HepG2 (cell line): ENCODE data around the gene DDN. TPM values are rescaled to one million over a fixed set of nuclear protein-coding genes. Genes with fewer than 3 reads are reported as not detected.

ENCODE experiments used
- ATAC-seq: fragments of 200-7000 bp; cut with Tn5 transposase; 3 replicates; pipeline ENCODE4 v1.9.1; 2020; ENCODE audit warnings: mild to moderate bottlenecking, moderate library complexity
- Bru-seq: library from RNA; stranded (reverse); fragments of 400-500 nt; gene quantifications from one replicate; lab custom pipeline; 2021; lab: Mats Ljungman, UMichigan
- BruChase-seq, 2 experiments: library from RNA; stranded (reverse); fragments of 400-500 nt; gene quantifications; one replicate each; lab custom pipeline; 2021; lab: Mats Ljungman, UMichigan
- BruUV-seq: library from RNA; stranded (reverse); fragments of 400-500 nt; replicated peaks from 2 replicates; lab custom pipeline; 2021; lab: Mats Ljungman, UMichigan
- CTCF ChIA-PET: fragments of 300-600 bp; formaldehyde crosslinking; extraction: SDS; loops from one replicate; lab custom pipeline; 2021; ENCODE audit warnings: low total read pairs, inconsistent platforms, low intra/inter-chr PET ratio; lab: Yijun Ruan, JAX
- POLR2A ChIA-PET: fragments of 350-600 bp; sonication (Branson Sonifier 250); formaldehyde crosslinking; loops from one replicate; lab custom pipeline; 2020; ENCODE audit warnings: antibody characterized with exemption, inconsistent platforms; lab: Yijun Ruan, JAX
- DNase-seq: peaks from one replicate; pipeline ENCODE4 v3.0.0-alpha.2; 2015; ENCODE audit warnings: low spot score
- FAIRE-seq: peaks from 3 replicates; lab custom pipeline; 2011; peaks lifted over from hg19 to GRCh38; lab: Jason Lieb, UNC
- H2AFZ ChIP-seq: one replicate; pipeline ENCODE4 v1.6.1; 2011; ENCODE audit warnings: low read length, inconsistent platforms
- H3K27ac ChIP-seq: fragments of 300-600 bp; 3 replicates; pipeline ENCODE4 v1.8.0; 2011; ENCODE audit warnings: mixed run types, mild to moderate bottlenecking, mixed read lengths, low read length, inconsistent platforms; ENCODE audit not compliant: insufficient read depth; ENCODE audit errors: extremely low read length
- H3K27me3 ChIP-seq, 2 experiments: fragments of 200-600 bp in 1 of 2; 2 replicates in 1 of 2; 3 replicates in 1 of 2; pipeline versions ENCODE4 v1.6.0 to v1.8.0; 2011; ENCODE audit warnings: low read length in 2 of 2, mild to moderate bottlenecking in 2 of 2, moderate library complexity in 2 of 2, inconsistent platforms in 1 of 2; ENCODE audit not compliant: insufficient read depth in 2 of 2, control insufficient read depth in 1 of 2
- H3K36me3 ChIP-seq, 2 experiments: fragments of 200-600 bp in 1 of 2; replicated peaks in 1 of 2; 2 replicates in 1 of 2; 3 replicates in 1 of 2; pipeline versions ENCODE4 v1.5.1 to v1.8.0; 2011; ENCODE audit warnings: low read length in 2 of 2, inconsistent platforms in 1 of 2; ENCODE audit not compliant: insufficient read depth in 2 of 2, control insufficient read depth in 1 of 2
- H3K4me1 ChIP-seq: 2 replicates; pipeline ENCODE4 v1.5.1; 2012; ENCODE audit warnings: low read length, inconsistent platforms; ENCODE audit not compliant: insufficient read depth
- H3K4me2 ChIP-seq: 2 replicates; pipeline ENCODE4 v1.6.0; 2011; ENCODE audit warnings: low read depth, low read length, inconsistent platforms
- H3K4me3 ChIP-seq, 3 experiments: fragments of 200-600 bp in 1 of 3; sonication (generic), shearing (Covaris generic) in 1 of 3; replicated peaks in 1 of 3; 2 replicates each; pipeline ENCODE4 v1.5.1; 2011 to 2016; ENCODE audit warnings: low read length in 3 of 3, inconsistent platforms in 2 of 3, low read depth in 2 of 3, mild to moderate bottlenecking in 2 of 3, control low read depth in 1 of 3, mixed read lengths in 1 of 3; ENCODE audit not compliant: insufficient read depth in 1 of 3
- H3K79me2 ChIP-seq: one replicate; pipeline ENCODE4 v1.6.1; 2011; ENCODE audit warnings: low read length, inconsistent platforms; ENCODE audit not compliant: insufficient read depth
- H3K9ac ChIP-seq: 2 replicates; pipeline ENCODE4 v1.6.0; 2011; ENCODE audit warnings: mild to moderate bottlenecking, low read depth, low read length, inconsistent platforms; ENCODE audit not compliant: insufficient read depth
- H3K9me3 ChIP-seq: 2 replicates; pipeline ENCODE4 v1.5.1; 2012; ENCODE audit warnings: mild to moderate bottlenecking, low read length
- H4K20me1 ChIP-seq: 2 replicates; pipeline ENCODE4 v1.6.0; 2011; ENCODE audit warnings: inconsistent platforms, mild to moderate bottlenecking, low read length, moderate library complexity; ENCODE audit not compliant: insufficient read depth
- BCLAF1 ChIP-seq: fragments of 450-650 bp; IDR thresholded peaks from 2 replicates; pipeline ENCODE4 v1.6.1; 2017; ENCODE audit warnings: mild to moderate bottlenecking
- GRHL1 ChIP-seq: sonication (generic); formaldehyde crosslinking; conservative IDR thresholded peaks from 2 replicates; pipeline ENCODE4 v1.8.0; 2022; ENCODE audit warnings: missing genetic modification reagents
- GTF3A ChIP-seq: sonication (generic); formaldehyde crosslinking; conservative IDR thresholded peaks from 2 replicates; pipeline ENCODE4 v1.4.0; 2020; ENCODE audit warnings: mild to moderate bottlenecking, missing genetic modification reagents
- KDM2A ChIP-seq: sonication (generic); formaldehyde crosslinking; IDR thresholded peaks from 2 replicates; pipeline ENCODE4 v1.4.0; 2020; ENCODE audit warnings: low read depth, missing genetic modification reagents, borderline replicate concordance
- NCOR1 ChIP-seq: fragments of 200-600 bp; sonication (generic); IDR thresholded peaks from 2 replicates; pipeline ENCODE4 v1.7.0; 2017; ENCODE audit warnings: antibody characterized with exemption, low read length, borderline replicate concordance
- RARG ChIP-seq: sonication (generic); formaldehyde crosslinking; IDR thresholded peaks from 2 replicates; pipeline ENCODE4 v1.4.0; 2020; ENCODE audit warnings: low read depth, mild to moderate bottlenecking, missing genetic modification reagents
- RCOR2 ChIP-seq: IDR thresholded peaks from 2 replicates; pipeline ENCODE4 v1.6.1; 2016; ENCODE audit warnings: missing biosample characterization, missing genetic modification reagents
- ZFP91 ChIP-seq: sonication (generic); formaldehyde crosslinking; IDR thresholded peaks from 2 replicates; pipeline ENCODE4 v1.9.0; 2022; ENCODE audit warnings: missing genetic modification reagents, mild to moderate bottlenecking, borderline replicate concordance
- ZNF674 ChIP-seq: sonication (generic); formaldehyde crosslinking; IDR thresholded peaks from 2 replicates; pipeline ENCODE4 v1.5.0; 2020; ENCODE audit warnings: low read depth, mild to moderate bottlenecking, missing genetic modification reagents
- ZNF740 ChIP-seq: sonication (generic); formaldehyde crosslinking; IDR thresholded peaks from 2 replicates; pipeline ENCODE4 v1.4.0; 2020; ENCODE audit warnings: missing genetic modification reagents
- WGBS: methylation state at CpG from one replicate; pipeline ENCODE4 v1.1.6; 2017; ENCODE audit warnings: low lambda C conversion rate; 5-methylcytosine and 5-hydroxymethylcytosine counted together
- in situ Hi-C: cut with HindIII; loops from 2 replicates; pipeline ENCODE4 v1.10.0; 2017; ENCODE audit warnings: low pct_unique_long_range_greater_than_20kb; ENCODE audit not compliant: extremely low pct_ligation_motif_present
- intact Hi-C: fragments of 100-400 bp; cut with micrococcal nuclease; formaldehyde crosslinking; loops from one replicate; pipeline ENCODE4 v1.10.0; 2022; ENCODE audit not compliant: unreplicated experiment
- long read RNA-seq, 2 experiments: library from RNA in 1 of 2; library from polyadenylated mRNA in 1 of 2; stranded (forward) in 1 of 2; unstranded in 1 of 2; transcript quantifications; one replicate each; pipeline ENCODE4 v2.0.0, GENCODE V29; 2019 to 2022
- polyA minus RNA-seq, 3 experiments: library from RNA; depleted of rRNA, polyadenylated mRNA; stranded (reverse); fragments of >200 nt; gene quantifications; 2 replicates each; pipeline ENCODE4 v1.2.3, GENCODE V29; 2011; ENCODE audit warnings: low replicate concordance in 1 of 3
- polyA plus RNA-seq, 8 experiments: library from polyadenylated mRNA; depleted of rRNA in 3 of 8; stranded (reverse) in 7 of 8; unstranded in 1 of 8; fragments of >200 nt; fragmentation: Illumina TruSeq in 4 of 8; extraction: Trizol in 4 of 8; gene quantifications; 2 replicates each; pipeline versions ENCODE4 v1.2.1 to v1.2.3, GENCODE V29; 2011 to 2016; ENCODE audit warnings: low read depth in 4 of 8, missing spikeins in 1 of 8, mixed read lengths in 1 of 8; ENCODE audit not compliant: insufficient read depth in 1 of 8
- total RNA-seq, 5 experiments: library from RNA; depleted of rRNA; stranded (reverse); fragments of >200 nt; fragmentation: Illumina TruSeq; extraction: Trizol; gene quantifications; 2 replicates each; pipeline ENCODE4 v1.2.3, GENCODE V29; 2016; ENCODE audit warnings: low read depth in 1 of 5

Gene DDN
- total RNA-seq (2016; rRNA removed; fragmentation: Illumina TruSeq; extraction: Trizol) = 0.51 and 0.53 TPM in 2 replicates
- total RNA-seq (2016; cell fraction: cytosol; rRNA removed; fragmentation: Illumina TruSeq; extraction: Trizol; ENCODE audit: low read depth) = 0.20 TPM in 1 of 2 replicates, not detected in the other
- 0.43 and 0.54 TPM in 2 replicates for total RNA-seq (2016; cell fraction: insoluble cytoplasmic fraction; rRNA removed; fragmentation: Illumina TruSeq; extraction: Trizol)
- 0.46 and 0.52 TPM in 2 replicates for total RNA-seq (2016; cell fraction: membrane; rRNA removed; fragmentation: Illumina TruSeq; extraction: Trizol)
- total RNA-seq (2016; cell fraction: nucleus; rRNA removed; fragmentation: Illumina TruSeq; extraction: Trizol) = 0.34 and 0.62 TPM in 2 replicates
- polyA plus RNA-seq (2011; rRNA removed) = 0.24 and 0.33 TPM in 2 replicates
- polyA plus RNA-seq (2011; cell fraction: cytosol; rRNA removed) = 0.21 and 0.34 TPM in 2 replicates
- 0.47 and 0.83 TPM in 2 replicates for polyA plus RNA-seq (2011; cell fraction: nucleus; rRNA removed)
- polyA plus RNA-seq (2012) = 0.48 and 0.69 TPM in 2 replicates
- polyA plus RNA-seq (2016; cell fraction: cytosol; fragmentation: Illumina TruSeq; extraction: Trizol; ENCODE audit: low read depth) = 0.20 and 0.28 TPM in 2 replicates
- polyA plus RNA-seq (2016; cell fraction: insoluble cytoplasmic fraction; fragmentation: Illumina TruSeq; extraction: Trizol; ENCODE audit: low read depth) = 0.58 and 0.73 TPM in 2 replicates
- 0.48 and 0.58 TPM in 2 replicates for polyA plus RNA-seq (2016; cell fraction: membrane; fragmentation: Illumina TruSeq; extraction: Trizol; ENCODE audit: low read depth)
- polyA plus RNA-seq (2016; cell fraction: nucleus; fragmentation: Illumina TruSeq; extraction: Trizol; ENCODE audit: insufficient read depth, low read depth) = 1.2 and 1.3 TPM in 2 replicates
- polyA minus RNA-seq (2011; rRNA and poly(A)+ RNA removed; ENCODE audit: low replicate concordance) = 0.46 and 5.3 TPM in 2 replicates
- polyA minus RNA-seq (2011; cell fraction: cytosol; rRNA and poly(A)+ RNA removed) = 0.44 and 0.49 TPM in 2 replicates
- polyA minus RNA-seq (2011; cell fraction: nucleus; rRNA and poly(A)+ RNA removed) = 0.25 and 0.39 TPM in 2 replicates
- percentile 31 among the genes with signal in this experiment for Bru-seq, nascent RNA
- percentile 49 among the genes with signal in this experiment for BruChase-seq, experiment 1, labeled RNA remaining after a 6-hour chase
- percentile 34 among the genes with signal in this experiment for BruChase-seq, experiment 2, labeled RNA remaining after a 2-hour chase
- long read RNA-seq, experiment 1 = 0 reads
- long read RNA-seq, experiment 2, partial matches to known transcripts = 0 of 7 reads
- long read RNA-seq, experiment 2, other reads (novel, unspliced or antisense) = 5 of 7 reads

- intact Hi-C loops (loop anchor here (5.0 kb wide), 1 partner anchor 568 kb away; the partner anchor contains the start of gene MCRS1), in situ Hi-C loops (no loop called here)
- no peak within 1 kb of the TSS for H2AFZ ChIP-seq
- 37% methylated on average over 13 of the region's 30 CpGs for WGBS
- no peaks in the 10 kb centered on the region for H3K79me2 ChIP-seq
- peaks cover 5 to 26% of the 10 kb centered on the region in 2 experiments; a peak in 4 of 5 replicates for H3K27me3 ChIP-seq
- H3K4me1 ChIP-seq = peaks cover 53% of the 10 kb centered on the region
- no peaks in the 10 kb centered on the region; the same call in 1 of the 2 replicates for H4K20me1 ChIP-seq
- no peak within 1 kb of the TSS for H3K27ac ChIP-seq
- TSS peak; percentile 43 for BruUV-seq
- POLR2A ChIA-PET = interaction anchor here (1.0 to 3.3 kb wide), 5 partner anchors 10 to 42 kb away, joined by 3 to 13 read pairs (median 4); partner anchors contain the start of gene ARF3
- ATAC-seq (peak; percentile 34), FAIRE-seq (no peak), DNase-seq (no peak)
- H3K36me3 ChIP-seq = peaks cover 8 to 20% of the 10 kb centered on the region in 2 experiments
- H3K9me3 ChIP-seq = no peaks in the 10 kb centered on the region
- peak within 1 kb of the TSS; percentile 95 for H3K4me2 ChIP-seq
- peak within 1 kb of the TSS; percentile 53 for H3K9ac ChIP-seq
- CTCF ChIA-PET = no interaction called here
- peak within 1 kb of the TSS; percentile 53 to 75 (median 58) for H3K4me3 ChIP-seq
- TF ChIP-seq BCLAF1 = no peak
- TF ChIP-seq KDM2A (CRISPR knock-in tag) = no peak
- TF ChIP-seq GTF3A (CRISPR knock-in tag) = no peak
- no peak for TF ChIP-seq RARG (CRISPR knock-in tag)
- TF ChIP-seq ZNF740 (CRISPR knock-in tag) = no peak
- TF ChIP-seq RCOR2 (CRISPR knock-in tag) = no peak
- no peak for TF ChIP-seq GRHL1 (CRISPR knock-in tag)
- TF ChIP-seq ZNF674 (CRISPR knock-in tag) = no peak
- TF ChIP-seq ZFP91 (CRISPR knock-in tag) = 0 out of 2 replicates have a peak, but pooled peaks have one; percentile 4
- no peak for TF ChIP-seq NCOR1
Observed at GRCh38 chr12:48999371-49000131, at the start of gene DDN. Gene DDN (minus strand): TSS chr12:48999375. CDS start chr12:48999287, 88 bp downstream.
